Measurements from ENCODE around the gene PLCB4.

DNA sequence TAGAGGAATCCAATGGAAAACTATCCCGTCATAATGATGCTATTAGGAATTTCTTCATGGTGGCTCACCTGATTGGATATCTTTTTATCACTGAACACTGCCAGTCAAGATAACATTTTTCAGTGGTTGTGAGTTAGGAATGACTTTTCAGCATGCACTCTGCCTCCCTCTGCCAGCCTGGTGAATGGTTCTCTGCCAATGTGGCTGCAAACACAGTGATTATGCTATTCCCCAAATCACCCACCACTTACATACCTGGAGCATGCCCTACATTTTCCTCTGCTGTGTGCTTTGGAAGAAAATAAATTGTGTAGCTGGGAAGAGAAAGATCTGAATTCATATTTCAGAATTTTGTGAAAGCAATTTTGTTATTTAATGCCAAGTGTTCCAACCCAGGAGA is 342.9 kb downstream of the PLCB4 start:
- TF ChIP-seq POLR2A (IDR thresholded peaks at IDR 0.05): no peak
- TF ChIP-seq, protein P1, sequence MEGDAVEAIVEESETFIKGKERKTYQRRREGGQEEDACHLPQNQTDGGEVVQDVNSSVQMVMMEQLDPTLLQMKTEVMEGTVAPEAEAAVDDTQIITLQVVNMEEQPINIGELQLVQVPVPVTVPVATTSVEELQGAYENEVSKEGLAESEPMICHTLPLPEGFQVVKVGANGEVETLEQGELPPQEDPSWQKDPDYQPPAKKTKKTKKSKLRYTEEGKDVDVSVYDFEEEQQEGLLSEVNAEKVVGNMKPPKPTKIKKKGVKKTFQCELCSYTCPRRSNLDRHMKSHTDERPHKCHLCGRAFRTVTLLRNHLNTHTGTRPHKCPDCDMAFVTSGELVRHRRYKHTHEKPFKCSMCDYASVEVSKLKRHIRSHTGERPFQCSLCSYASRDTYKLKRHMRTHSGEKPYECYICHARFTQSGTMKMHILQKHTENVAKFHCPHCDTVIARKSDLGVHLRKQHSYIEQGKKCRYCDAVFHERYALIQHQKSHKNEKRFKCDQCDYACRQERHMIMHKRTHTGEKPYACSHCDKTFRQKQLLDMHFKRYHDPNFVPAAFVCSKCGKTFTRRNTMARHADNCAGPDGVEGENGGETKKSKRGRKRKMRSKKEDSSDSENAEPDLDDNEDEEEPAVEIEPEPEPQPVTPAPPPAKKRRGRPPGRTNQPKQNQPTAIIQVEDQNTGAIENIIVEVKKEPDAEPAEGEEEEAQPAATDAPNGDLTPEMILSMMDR (IDR thresholded peaks at IDR 0.05 in 4 of 5, conservative IDR thresholded peaks at IDR 0.05 in 1 of 5): no peak

Measured in gastrocnemius medialis (tissue), 4 donors.